Mesodermal cell (in vitro differentiated cells): Measurements from ENCODE around the gene MXI1.

Source experiments
- H3K27ac ChIP-seq: 2 replicates; pipeline ENCODE4 v1.7.0; 2013; ENCODE audit warnings: mild to moderate bottlenecking, low read depth, low read length, moderate library complexity; ENCODE audit not compliant: severe bottlenecking
- H3K36me3 ChIP-seq: 2 replicates; pipeline ENCODE4 v1.7.1; 2013; ENCODE audit warnings: mild to moderate bottlenecking, low read length, moderate library complexity; ENCODE audit not compliant: control insufficient read depth, insufficient read depth
- H3K4me1 ChIP-seq: one replicate; pipeline ENCODE4 v1.7.1; 2013; ENCODE audit warnings: mild to moderate bottlenecking, low read length; ENCODE audit not compliant: insufficient read depth, control insufficient read depth, poor library complexity, severe bottlenecking
- H3K4me3 ChIP-seq: 2 replicates; pipeline ENCODE4 v1.7.0; 2013; ENCODE audit warnings: low read length, control low read depth, mild to moderate bottlenecking; ENCODE audit not compliant: insufficient read depth, poor library complexity, severe bottlenecking; ENCODE audit errors: extremely low read depth
- H3K9me3 ChIP-seq: 2 replicates; pipeline ENCODE4 v1.7.1; 2013; ENCODE audit warnings: mild to moderate bottlenecking, low read length, moderate library complexity; ENCODE audit not compliant: control insufficient read depth
- WGBS, 2 experiments: methylation state at CpG; one replicate each; pipeline ENCODE4 v1.1.5; 2013; ENCODE audit warnings: missing lambda C conversion rate in 2 of 2; ENCODE audit not compliant: insufficient coverage in 2 of 2; 5-methylcytosine and 5-hydroxymethylcytosine counted together

The MXI1 gene

GRCh38 chr10:110300486-110300986 is 93.1 kb downstream of the MXI1 start:
- no peak overlapping the region for H3K27ac ChIP-seq
- peaks cover 73% of the 10 kb centered on the region for H3K36me3 ChIP-seq
- WGBS, 2 experiments = 100% methylated on average over 3 to 4 of the region's 5 CpGs

DNA sequence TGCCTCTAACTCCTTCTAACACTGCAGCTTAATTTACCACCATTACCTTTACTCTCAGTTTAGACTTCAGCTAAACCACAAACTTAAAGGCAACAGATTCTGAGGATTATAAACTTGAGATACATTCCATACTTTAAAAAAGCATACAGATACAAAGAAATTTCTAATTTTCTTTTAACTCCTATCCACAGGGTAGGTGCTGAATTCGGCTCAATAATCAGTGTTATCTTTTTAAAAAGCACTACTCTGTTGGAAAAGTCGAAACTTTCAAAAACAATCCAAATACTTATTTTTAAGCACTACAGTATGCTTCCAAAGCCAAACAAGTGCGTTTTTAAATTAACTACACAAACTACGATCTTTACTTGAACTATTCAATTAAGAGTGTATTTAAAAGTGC is 96.3 kb downstream of the MXI1 start:
- H3K4me1 ChIP-seq = peaks cover 15% of the 10 kb centered on the region
- H3K27ac ChIP-seq = peak overlapping the region; percentile 97
- peaks cover 41% of the 10 kb centered on the region for H3K36me3 ChIP-seq
- WGBS, 2 experiments = 8 to 50% methylated on average over 1 to 3 of the region's 4 CpGs
- H3K4me3 ChIP-seq = peak overlapping the region; percentile 78
- no peaks in the 10 kb centered on the region for H3K9me3 ChIP-seq

More at GRCh38 chr10:110300486-110300986, 93.1 kb downstream of the MXI1 start:
- Histone ChIP-seq H3K4me1 (peaks cover 15% of the 10 kb centered on the region), H3K4me3 (no peak overlapping the region), H3K9me3 (no peaks in the 10 kb centered on the region)

DNA sequence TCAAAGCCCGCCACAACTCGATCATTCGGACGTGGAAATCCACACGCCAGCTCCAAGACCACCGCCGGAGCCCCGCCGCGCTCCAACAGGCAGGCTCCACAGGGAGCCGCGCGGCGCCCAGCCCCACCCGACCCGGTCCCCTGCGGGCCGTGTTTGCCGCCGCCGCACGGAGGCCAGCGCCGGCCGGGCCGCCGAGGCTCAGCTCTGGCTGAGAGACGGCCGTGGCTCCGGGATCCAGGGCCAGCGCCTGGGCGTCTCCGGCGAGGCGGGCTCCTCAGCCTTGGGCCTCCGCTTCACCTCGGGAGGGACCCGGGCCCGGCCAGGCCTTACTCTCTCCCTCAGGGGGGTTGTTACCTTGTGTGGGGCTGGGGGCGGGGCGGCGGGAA is 97.0 kb downstream of the MXI1 start:
- 0 to 1% methylated on average over 25 to 34 of the region's 42 CpGs for WGBS, 2 experiments
- Histone ChIP-seq H3K27ac (peak overlapping the region; percentile 97), H3K4me3 (peak overlapping the region; percentile 78), H3K9me3 (no peaks in the 10 kb centered on the region), H3K4me1 (peaks cover 15% of the 10 kb centered on the region), H3K36me3 (peaks cover 34% of the 10 kb centered on the region)

DNA sequence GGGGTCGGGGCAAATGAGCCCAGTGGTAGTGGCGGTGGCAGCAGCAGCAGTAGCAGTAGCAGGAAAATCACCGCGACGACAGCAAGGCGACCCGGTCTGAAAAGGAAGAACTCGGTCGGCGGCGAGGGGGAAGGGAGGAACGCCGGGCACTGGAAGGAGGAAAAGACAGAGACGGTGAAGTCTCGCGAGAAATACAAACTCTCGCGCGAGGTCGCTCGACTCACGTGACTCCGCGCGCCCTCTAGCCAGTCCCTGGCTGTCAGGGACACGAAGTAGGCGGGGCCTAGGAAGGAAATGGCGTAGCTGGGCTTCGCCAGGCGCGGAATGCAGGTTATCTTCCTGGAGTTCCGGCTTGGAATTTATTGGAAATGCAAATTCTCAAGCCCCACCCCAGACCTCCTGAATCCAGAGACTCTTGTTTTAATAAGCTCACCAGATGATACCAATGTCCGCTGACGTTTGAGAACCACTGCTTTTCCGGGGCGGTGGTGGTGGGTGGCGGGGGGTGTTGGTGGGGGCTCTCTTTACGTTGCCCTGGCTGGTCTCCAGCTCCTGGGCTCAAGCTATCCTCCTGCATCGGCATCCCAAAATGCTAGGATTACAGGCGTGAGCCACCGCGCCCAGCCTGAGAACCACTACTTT is 97.5 kb downstream of the MXI1 start, which contains the start of gene SMNDC1:
SMNDC1 (minus strand) TSS at position 141 of the 642 bp plus-strand sequence. CDS start 1,333 bp downstream, outside the sequence.
- Histone ChIP-seq H3K4me1 (peaks cover 15% of the 10 kb centered on the region), H3K4me3 (peak within 1 kb of the TSS; percentile 78), H3K9me3 (no peaks in the 10 kb centered on the region), H3K27ac (peak within 1 kb of the TSS; percentile 97), H3K36me3 (peaks cover 31% of the 10 kb centered on the region)
- 1% methylated on average over 26 to 30 of the region's 42 CpGs for WGBS, 2 experiments

DNA sequence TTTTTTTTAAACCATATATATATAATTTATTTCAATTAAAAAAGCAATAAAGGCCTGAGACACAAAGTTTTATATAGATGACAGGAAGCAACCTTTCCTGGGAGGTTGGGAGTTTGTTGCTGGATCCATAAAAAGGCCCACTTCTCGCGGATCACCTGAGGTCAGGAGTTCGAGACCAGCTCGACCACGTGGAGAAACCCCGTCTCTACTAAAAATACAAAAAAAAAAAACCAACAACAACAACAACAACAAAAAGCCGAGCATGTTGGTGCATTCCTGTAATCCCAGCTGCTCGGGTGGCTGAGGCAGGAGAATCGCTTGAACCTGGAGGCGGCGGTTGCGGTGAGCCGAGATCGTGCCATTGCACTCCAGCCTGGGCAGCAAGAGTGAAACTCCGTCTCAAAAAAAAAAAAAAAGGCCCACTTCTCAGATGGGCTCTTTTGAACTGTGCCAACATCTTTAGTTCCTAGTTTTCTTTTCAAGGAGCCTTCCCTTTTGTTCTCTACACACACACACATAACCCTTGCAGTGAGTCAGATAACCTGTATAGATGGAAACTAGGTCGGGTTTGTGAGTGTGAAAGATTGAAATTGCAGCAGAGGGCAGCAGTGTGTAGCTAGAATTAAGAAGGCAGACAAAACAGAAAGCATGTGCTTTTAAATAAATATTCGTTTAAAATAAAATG is 98.5 kb downstream of the MXI1 start:
- Histone ChIP-seq H3K9me3 (no peaks in the 10 kb centered on the region), H3K4me1 (peaks cover 19% of the 10 kb centered on the region), H3K4me3 (no peak overlapping the region), H3K36me3 (peaks cover 21% of the 10 kb centered on the region), H3K27ac (peak overlapping the region; percentile 97)
- WGBS, 2 experiments = 77 to 83% methylated on average over 13 to 15 of the region's 17 CpGs

DNA sequence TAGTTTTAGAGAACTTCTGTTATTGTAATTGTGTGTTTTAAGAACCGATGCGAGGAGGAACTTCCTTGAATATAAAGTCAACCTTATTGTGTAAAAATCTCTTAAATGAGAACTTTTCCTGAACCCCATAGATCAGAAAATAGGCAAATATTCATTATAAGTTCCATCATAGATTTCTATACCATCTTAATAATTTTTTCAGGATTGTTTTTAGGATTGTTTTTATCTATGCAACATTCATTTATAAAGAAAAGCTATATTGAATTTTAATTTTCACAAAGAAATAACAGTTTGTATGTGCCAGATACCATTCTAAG is 99.0 kb downstream of the MXI1 start:
- peaks cover 22% of the 10 kb centered on the region for H3K4me1 ChIP-seq
- H3K27ac ChIP-seq = no peak overlapping the region
- H3K36me3 ChIP-seq = peaks cover 16% of the 10 kb centered on the region
- no CpG with 5 or more reads among the region's 2 CpGs for WGBS, 2 experiments
- no peaks in the 10 kb centered on the region for H3K9me3 ChIP-seq
- H3K4me3 ChIP-seq = no peak overlapping the region

GRCh38 chr10:110307805-110308204 is 100.4 kb downstream of the MXI1 start:
- Histone ChIP-seq H3K27ac (no peak overlapping the region), H3K36me3 (peaks cover 6% of the 10 kb centered on the region), H3K4me1 (peaks cover 19% of the 10 kb centered on the region), H3K9me3 (no peaks in the 10 kb centered on the region), H3K4me3 (no peak overlapping the region)
- 86 to 96% methylated on average over 1 to 2 of the region's 4 CpGs for WGBS, 2 experiments

- no peaks in the 10 kb centered on the region for H3K36me3 ChIP-seq
- no peak overlapping the region for H3K27ac ChIP-seq
- H3K9me3 ChIP-seq = no peaks in the 10 kb centered on the region
- H3K4me1 ChIP-seq = peaks cover 19% of the 10 kb centered on the region
- 73 to 77% methylated on average over 1 to 3 of the region's 3 CpGs for WGBS, 2 experiments
- no peak overlapping the region for H3K4me3 ChIP-seq
These were observed 103.3 kb downstream of the MXI1 start for GRCh38 chr10:110310741-110311140.

- no peak overlapping the region for H3K4me3 ChIP-seq
- WGBS, 2 experiments = no CpG with 5 or more reads among the region's 3 CpGs
- no peaks in the 10 kb centered on the region for H3K36me3 ChIP-seq
- peaks cover 19% of the 10 kb centered on the region for H3K4me1 ChIP-seq
- no peaks in the 10 kb centered on the region for H3K9me3 ChIP-seq
- H3K27ac ChIP-seq = no peak overlapping the region
These were observed 104.0 kb downstream of the MXI1 start for GRCh38 chr10:110311357-110311949.

GRCh38 chr10:110312206-110312605 is 104.8 kb downstream of the MXI1 start:
- peaks cover 19% of the 10 kb centered on the region for H3K4me1 ChIP-seq
- WGBS, 2 experiments = 89 to 100% methylated on average over 2 of the region's 2 CpGs
- no peaks in the 10 kb centered on the region for H3K36me3 ChIP-seq
- H3K27ac ChIP-seq = no peak overlapping the region
- H3K4me3 ChIP-seq = no peak overlapping the region
- no peaks in the 10 kb centered on the region for H3K9me3 ChIP-seq
